ENCODE results near the gene WWOX. TPM values are rescaled to one million over a fixed set of nuclear protein-coding genes. Genes with fewer than 3 reads are reported as not detected.

The WWOX gene
- total RNA-seq, 3 donors from 2014 or later (not counting 1 experiment from before 2014, with no cell fraction given) = 21.0 to 29.8 (median 27.0) TPM

DNA sequence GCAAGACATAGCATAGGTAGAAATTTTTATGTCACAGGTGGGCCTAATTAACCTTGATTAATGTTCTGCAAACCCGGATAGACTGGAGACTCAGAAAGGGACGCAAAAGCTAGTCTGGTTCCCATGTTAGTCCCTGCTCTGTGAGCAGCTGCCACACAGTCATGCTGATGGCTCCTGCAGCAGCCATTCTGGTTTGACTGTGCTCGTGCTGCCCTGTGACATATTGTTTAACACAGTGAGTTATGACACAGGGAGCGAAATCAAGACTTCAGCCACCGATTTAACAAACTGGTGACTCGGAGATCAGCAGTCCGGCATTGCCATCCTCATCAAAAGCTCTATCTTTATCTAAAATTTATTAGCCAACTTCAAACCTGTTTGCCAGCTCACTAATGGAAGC is 169.8 kb downstream of the WWOX start:
- no peaks in the 10 kb centered on the region for H3K36me3 Mint-ChIP-seq

DNA sequence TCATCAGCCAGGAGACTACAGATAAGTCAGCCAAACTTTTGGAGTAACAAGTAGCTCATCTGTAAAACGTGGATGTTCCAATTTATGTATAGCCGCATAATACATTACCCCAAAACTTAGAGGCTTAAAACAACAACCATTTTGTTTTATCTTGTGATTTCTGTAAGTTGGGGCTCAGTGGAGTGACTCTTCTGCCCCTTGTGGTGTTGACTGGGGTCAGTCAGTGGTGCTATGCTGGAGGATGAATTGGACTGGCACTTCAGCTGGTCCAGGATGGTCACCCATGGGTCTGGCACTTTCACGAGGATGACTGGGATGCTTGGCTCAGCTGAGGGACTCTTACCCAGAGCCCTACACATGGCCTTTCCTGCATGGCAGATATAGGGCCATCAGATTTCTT is 172.5 kb downstream of the WWOX start:
- intact Hi-C loops (cut with micrococcal nuclease) = no loop called here
- Mint-ChIP-seq H3K27ac (no peak overlapping the region), H3K4me3 (no peak overlapping the region), H3K27me3 (ENCODE audit: low read depth in 2 of 2) (no peaks in the 10 kb centered on the region), H3K9me3 (no peaks in the 10 kb centered on the region), H3K4me1 (no peaks in the 10 kb centered on the region), H3K36me3 (no peaks in the 10 kb centered on the region)
- no peaks in the 10 kb centered on the region for H3K36me3 ChIP-seq (ENCODE audit: control insufficient read depth, insufficient read depth, low read length)
- ATAC-seq (no peak), DNase-seq (no peak)
- no peak overlapping the region for H3K4me3 ChIP-seq (ENCODE audit: low read length)
- H3K4me1 ChIP-seq (ENCODE audit: control insufficient read depth, insufficient read depth, low read length) = no peaks in the 10 kb centered on the region
- H3K27ac ChIP-seq (ENCODE audit: low read length) = no peak overlapping the region
- WGBS (ENCODE audit: insufficient coverage) = 100% methylated on average over 1 of the region's 3 CpGs
- H3K9me3 ChIP-seq (ENCODE audit: control insufficient read depth, insufficient read depth, low read length) = no peaks in the 10 kb centered on the region
- no peaks in the 10 kb centered on the region for H3K27me3 ChIP-seq (ENCODE audit: control insufficient read depth, insufficient read depth, low read length)
- TF ChIP-seq, protein P1, sequence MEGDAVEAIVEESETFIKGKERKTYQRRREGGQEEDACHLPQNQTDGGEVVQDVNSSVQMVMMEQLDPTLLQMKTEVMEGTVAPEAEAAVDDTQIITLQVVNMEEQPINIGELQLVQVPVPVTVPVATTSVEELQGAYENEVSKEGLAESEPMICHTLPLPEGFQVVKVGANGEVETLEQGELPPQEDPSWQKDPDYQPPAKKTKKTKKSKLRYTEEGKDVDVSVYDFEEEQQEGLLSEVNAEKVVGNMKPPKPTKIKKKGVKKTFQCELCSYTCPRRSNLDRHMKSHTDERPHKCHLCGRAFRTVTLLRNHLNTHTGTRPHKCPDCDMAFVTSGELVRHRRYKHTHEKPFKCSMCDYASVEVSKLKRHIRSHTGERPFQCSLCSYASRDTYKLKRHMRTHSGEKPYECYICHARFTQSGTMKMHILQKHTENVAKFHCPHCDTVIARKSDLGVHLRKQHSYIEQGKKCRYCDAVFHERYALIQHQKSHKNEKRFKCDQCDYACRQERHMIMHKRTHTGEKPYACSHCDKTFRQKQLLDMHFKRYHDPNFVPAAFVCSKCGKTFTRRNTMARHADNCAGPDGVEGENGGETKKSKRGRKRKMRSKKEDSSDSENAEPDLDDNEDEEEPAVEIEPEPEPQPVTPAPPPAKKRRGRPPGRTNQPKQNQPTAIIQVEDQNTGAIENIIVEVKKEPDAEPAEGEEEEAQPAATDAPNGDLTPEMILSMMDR (IDR thresholded peaks at IDR 0.05) = no peak

More for the DNA sequence above, 169.8 kb downstream of the WWOX start:
- WGBS (ENCODE audit: insufficient coverage) = 97% methylated on average over 7 of the region's 7 CpGs
- H3K4me1 ChIP-seq (ENCODE audit: control insufficient read depth, insufficient read depth, low read length) = no peaks in the 10 kb centered on the region
- H3K36me3 ChIP-seq (ENCODE audit: control insufficient read depth, insufficient read depth, low read length) = no peaks in the 10 kb centered on the region
- intact Hi-C loops (cut with micrococcal nuclease) = no loop called here
- Mint-ChIP-seq H3K4me1 (no peaks in the 10 kb centered on the region), H3K4me3 (no peak overlapping the region), H3K9me3 (no peaks in the 10 kb centered on the region), H3K27me3 (ENCODE audit: low read depth in 2 of 2) (no peaks in the 10 kb centered on the region), H3K27ac (no peak overlapping the region)
- no peak overlapping the region for H3K27ac ChIP-seq (ENCODE audit: low read length)
- H3K9me3 ChIP-seq (ENCODE audit: control insufficient read depth, insufficient read depth, low read length) = peaks cover 3% of the 10 kb centered on the region
- no peak overlapping the region for H3K4me3 ChIP-seq (ENCODE audit: low read length)
- no peaks in the 10 kb centered on the region for H3K27me3 ChIP-seq (ENCODE audit: control insufficient read depth, insufficient read depth, low read length)
- DNase-seq (no peak), ATAC-seq (no peak)
- TF ChIP-seq, protein P1 (IDR thresholded peaks at IDR 0.05) = no peak

DNA sequence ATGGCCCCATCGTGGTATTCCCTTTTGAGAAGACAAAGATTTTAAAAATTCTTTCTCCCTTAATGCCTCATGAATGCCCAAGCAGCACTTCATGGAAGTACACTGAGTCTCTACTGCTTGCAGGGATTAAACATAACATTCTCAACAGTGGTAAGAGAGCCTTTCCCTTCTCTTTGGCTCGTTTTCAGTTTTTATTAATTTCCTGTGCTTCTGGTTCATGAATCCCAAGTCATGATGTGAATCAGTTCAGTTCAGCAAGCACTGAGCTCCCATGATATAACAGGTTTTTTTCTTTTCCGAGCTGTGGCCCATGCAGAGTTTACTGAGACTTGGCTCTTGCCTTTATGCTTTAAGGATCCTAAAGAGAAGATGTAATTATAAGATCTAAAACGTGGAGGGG is 175.3 kb downstream of the WWOX start:
- no peak overlapping the region for H3K27ac Mint-ChIP-seq

DNA sequence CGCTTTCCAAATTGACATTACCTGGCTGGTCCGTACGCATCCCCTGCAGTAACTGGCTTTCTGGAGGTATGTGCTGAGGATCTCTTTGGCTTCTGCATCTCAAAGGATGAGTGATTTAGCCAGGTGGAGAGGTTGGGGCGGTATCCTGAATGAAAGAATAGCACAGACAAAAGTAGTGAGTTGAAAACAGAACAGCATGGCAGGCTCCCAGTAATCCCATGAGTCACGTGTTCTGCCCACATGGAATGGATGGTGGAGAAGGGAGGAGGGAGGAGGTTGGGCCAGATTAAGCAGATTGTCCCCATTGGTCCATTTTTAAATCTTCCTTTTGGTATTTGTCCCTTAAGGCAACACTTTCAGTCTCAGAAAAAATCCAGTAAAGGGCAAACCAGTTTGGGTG is 176.0 kb downstream of the WWOX start:
- Histone ChIP-seq H3K36me3 (ENCODE audit: control insufficient read depth, insufficient read depth, low read length) (no peaks in the 10 kb centered on the region), H3K27me3 (ENCODE audit: control insufficient read depth, insufficient read depth, low read length) (no peaks in the 10 kb centered on the region), H3K4me1 (ENCODE audit: control insufficient read depth, insufficient read depth, low read length) (no peaks in the 10 kb centered on the region), H3K27ac (ENCODE audit: low read length) (no peak overlapping the region), H3K9me3 (ENCODE audit: control insufficient read depth, insufficient read depth, low read length) (no peaks in the 10 kb centered on the region), H3K4me3 (ENCODE audit: low read length) (no peak overlapping the region)
- H3K27ac Mint-ChIP-seq = no peak overlapping the region
- DNase-seq (no peak), ATAC-seq (no peak)
- H3K4me1 Mint-ChIP-seq = no peaks in the 10 kb centered on the region
- intact Hi-C loops (cut with micrococcal nuclease) = no loop called here
- H3K36me3 Mint-ChIP-seq = no peaks in the 10 kb centered on the region
- TF ChIP-seq, protein P1 (IDR thresholded peaks at IDR 0.05) = no peak
- H3K27me3 Mint-ChIP-seq (ENCODE audit: low read depth in 2 of 2) = no peaks in the 10 kb centered on the region
- 97% methylated on average over 5 of the region's 5 CpGs for WGBS (ENCODE audit: insufficient coverage)
- H3K4me3 Mint-ChIP-seq = no peak overlapping the region
- H3K9me3 Mint-ChIP-seq = no peaks in the 10 kb centered on the region

More for the DNA sequence above, 175.3 kb downstream of the WWOX start:
- H3K9me3 Mint-ChIP-seq = no peaks in the 10 kb centered on the region
- intact Hi-C loops (cut with micrococcal nuclease) = no loop called here
- TF ChIP-seq, protein P1 (IDR thresholded peaks at IDR 0.05) = no peak
- Histone ChIP-seq H3K27ac (ENCODE audit: low read length) (no peak overlapping the region), H3K27me3 (ENCODE audit: control insufficient read depth, insufficient read depth, low read length) (no peaks in the 10 kb centered on the region), H3K4me3 (ENCODE audit: low read length) (no peak overlapping the region), H3K36me3 (ENCODE audit: control insufficient read depth, insufficient read depth, low read length) (no peaks in the 10 kb centered on the region), H3K9me3 (ENCODE audit: control insufficient read depth, insufficient read depth, low read length) (no peaks in the 10 kb centered on the region), H3K4me1 (ENCODE audit: control insufficient read depth, insufficient read depth, low read length) (no peaks in the 10 kb centered on the region)
- H3K36me3 Mint-ChIP-seq = no peaks in the 10 kb centered on the region
- H3K4me3 Mint-ChIP-seq = no peak overlapping the region
- ATAC-seq (no peak), DNase-seq (no peak)
- H3K27me3 Mint-ChIP-seq (ENCODE audit: low read depth in 2 of 2) = no peaks in the 10 kb centered on the region
- no peaks in the 10 kb centered on the region for H3K4me1 Mint-ChIP-seq
- WGBS (ENCODE audit: insufficient coverage) = 89% methylated on average over 3 of the region's 4 CpGs

Data from natural killer cell (primary cell).